ENCODE results near the gene PRR20D. TPM values are rescaled to one million over a fixed set of nuclear protein-coding genes. Genes with fewer than 3 reads are reported as not detected.
"Not testable (repeated sequence)": the region's sequence is repeated elsewhere in the genome, so short reads cannot be mapped to it uniquely, and the experiment has no call there.

PRR20D gene
- total RNA-seq, 2 donors from 2014 or later, result not detected

DNA sequence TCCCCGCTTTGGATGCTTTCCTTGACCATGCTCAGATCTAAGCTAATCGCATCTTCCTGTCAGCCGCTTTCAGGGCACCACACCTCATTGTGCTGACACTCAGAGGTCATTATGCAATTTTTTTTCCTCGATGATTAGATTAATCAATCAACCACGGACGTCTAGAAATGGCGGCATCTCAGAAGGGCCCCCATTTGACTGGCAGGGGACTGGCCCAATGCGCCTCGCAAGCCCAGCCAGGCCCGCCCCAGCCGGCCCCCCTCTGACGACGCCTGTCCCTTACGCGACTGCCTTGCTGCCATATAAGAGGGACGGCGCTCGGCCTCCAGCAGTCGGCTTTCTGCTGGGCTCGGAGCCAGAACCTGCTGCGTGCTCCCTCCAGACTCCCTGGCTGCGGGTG, 13.2 kb upstream of the PRR20D start, which contains the start of gene PRR20B:
Gene PRR20B (plus strand): TSS at position 301 of the 400 bp plus-strand sequence. CDS start 387 bp downstream, outside the sequence.
- not testable (repeated sequence) for H3K9ac ChIP-seq (ENCODE audit: extremely low read depth, low read length, poor library complexity, severe bottlenecking); H3K27me3 Mint-ChIP-seq (ENCODE audit: insufficient read depth); H3K9me3 ChIP-seq (ENCODE audit: control insufficient read depth, low read length); H3K9me3 Mint-ChIP-seq; H3K36me3 ChIP-seq (ENCODE audit: control insufficient read depth, insufficient read depth, low read length); H3K27ac ChIP-seq (ENCODE audit: low read depth, low read length); H3K4me3 ChIP-seq (ENCODE audit: low read length); DNase-seq; H3K4me1 ChIP-seq (ENCODE audit: control insufficient read depth, insufficient read depth, low read length); H3K4me1 Mint-ChIP-seq; H3K27ac Mint-ChIP-seq; H3K36me3 Mint-ChIP-seq (ENCODE audit: low read depth); H3K4me3 Mint-ChIP-seq; H3K27me3 ChIP-seq (ENCODE audit: control insufficient read depth, insufficient read depth, low read length, poor library complexity, severe bottlenecking)
- no CpG with 5 or more reads among the region's 22 CpGs for WGBS, 2 experiments (ENCODE audit: insufficient coverage in 1 of 2, insufficient read length in 1 of 2)

DNA sequence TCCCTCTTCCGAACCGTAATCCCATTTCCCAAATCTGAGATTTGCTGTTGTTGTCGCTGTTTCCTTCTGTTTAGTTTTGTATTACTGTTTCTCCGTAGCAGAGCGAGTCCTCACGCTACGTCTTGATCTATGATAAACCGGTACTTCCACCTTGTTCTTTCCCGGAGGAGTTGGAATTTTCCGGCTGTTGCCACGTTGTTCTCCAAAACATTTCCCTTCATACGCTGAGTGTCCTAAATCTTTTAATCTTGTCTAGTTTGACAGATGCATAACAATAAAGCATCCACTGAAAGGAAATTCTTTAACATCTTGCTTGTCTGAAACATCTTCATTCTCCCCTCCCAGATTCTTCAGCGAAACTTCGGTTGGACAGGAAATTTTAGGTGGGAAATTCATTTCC, 12.3 kb upstream of the PRR20D start:
- H3K36me3 ChIP-seq (ENCODE audit: control insufficient read depth, insufficient read depth, low read length); H3K27ac Mint-ChIP-seq; H3K4me1 Mint-ChIP-seq; H3K9me3 Mint-ChIP-seq; DNase-seq; H3K36me3 Mint-ChIP-seq (ENCODE audit: low read depth); H3K4me3 Mint-ChIP-seq; H3K27ac ChIP-seq (ENCODE audit: low read depth, low read length); H3K4me3 ChIP-seq (ENCODE audit: low read length); H3K9ac ChIP-seq (ENCODE audit: extremely low read depth, low read length, poor library complexity, severe bottlenecking); H3K9me3 ChIP-seq (ENCODE audit: control insufficient read depth, low read length); H3K27me3 Mint-ChIP-seq (ENCODE audit: insufficient read depth); H3K4me1 ChIP-seq (ENCODE audit: control insufficient read depth, insufficient read depth, low read length); H3K27me3 ChIP-seq (ENCODE audit: control insufficient read depth, insufficient read depth, low read length, poor library complexity, severe bottlenecking): not testable (repeated sequence)
- WGBS, 2 experiments (ENCODE audit: insufficient coverage in 1 of 2, insufficient read length in 1 of 2), result 95 to 96% methylated on average over 5 to 6 of the region's 14 CpGs

DNA sequence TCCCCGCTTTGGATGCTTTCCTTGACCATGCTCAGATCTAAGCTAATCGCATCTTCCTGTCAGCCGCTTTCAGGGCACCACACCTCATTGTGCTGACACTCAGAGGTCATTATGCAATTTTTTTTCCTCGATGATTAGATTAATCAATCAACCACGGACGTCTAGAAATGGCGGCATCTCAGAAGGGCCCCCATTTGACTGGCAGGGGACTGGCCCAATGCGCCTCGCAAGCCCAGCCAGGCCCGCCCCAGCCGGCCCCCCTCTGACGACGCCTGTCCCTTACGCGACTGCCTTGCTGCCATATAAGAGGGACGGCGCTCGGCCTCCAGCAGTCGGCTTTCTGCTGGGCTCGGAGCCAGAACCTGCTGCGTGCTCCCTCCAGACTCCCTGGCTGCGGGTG, 6.7 kb upstream of the PRR20D start, which contains the start of gene PRR20C:
Gene PRR20C (plus strand): TSS at position 301 of the 400 bp plus-strand sequence. CDS start 387 bp downstream, outside the sequence.
- no CpG with 5 or more reads among the region's 22 CpGs for WGBS, 2 experiments (ENCODE audit: insufficient coverage in 1 of 2, insufficient read length in 1 of 2)
- H3K4me3 ChIP-seq (ENCODE audit: low read length); H3K27me3 ChIP-seq (ENCODE audit: control insufficient read depth, insufficient read depth, low read length, poor library complexity, severe bottlenecking); H3K27ac Mint-ChIP-seq; H3K27me3 Mint-ChIP-seq (ENCODE audit: insufficient read depth); H3K36me3 Mint-ChIP-seq (ENCODE audit: low read depth); DNase-seq; H3K9me3 Mint-ChIP-seq; H3K4me1 Mint-ChIP-seq; H3K27ac ChIP-seq (ENCODE audit: low read depth, low read length); H3K9ac ChIP-seq (ENCODE audit: extremely low read depth, low read length, poor library complexity, severe bottlenecking); H3K4me1 ChIP-seq (ENCODE audit: control insufficient read depth, insufficient read depth, low read length); H3K9me3 ChIP-seq (ENCODE audit: control insufficient read depth, low read length); H3K36me3 ChIP-seq (ENCODE audit: control insufficient read depth, insufficient read depth, low read length); H3K4me3 Mint-ChIP-seq: not testable (repeated sequence)

DNA sequence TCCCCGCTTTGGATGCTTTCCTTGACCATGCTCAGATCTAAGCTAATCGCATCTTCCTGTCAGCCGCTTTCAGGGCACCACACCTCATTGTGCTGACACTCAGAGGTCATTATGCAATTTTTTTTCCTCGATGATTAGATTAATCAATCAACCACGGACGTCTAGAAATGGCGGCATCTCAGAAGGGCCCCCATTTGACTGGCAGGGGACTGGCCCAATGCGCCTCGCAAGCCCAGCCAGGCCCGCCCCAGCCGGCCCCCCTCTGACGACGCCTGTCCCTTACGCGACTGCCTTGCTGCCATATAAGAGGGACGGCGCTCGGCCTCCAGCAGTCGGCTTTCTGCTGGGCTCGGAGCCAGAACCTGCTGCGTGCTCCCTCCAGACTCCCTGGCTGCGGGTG, 6.5 kb downstream of the PRR20D start, which contains the start of gene PRR20E:
Gene PRR20E (plus strand): TSS at position 301 of the 400 bp plus-strand sequence. CDS start 387 bp downstream, outside the sequence.
- not testable (repeated sequence) for H3K4me3 ChIP-seq (ENCODE audit: low read length); H3K36me3 ChIP-seq (ENCODE audit: control insufficient read depth, insufficient read depth, low read length); H3K27me3 Mint-ChIP-seq (ENCODE audit: insufficient read depth); H3K27ac Mint-ChIP-seq; H3K9ac ChIP-seq (ENCODE audit: extremely low read depth, low read length, poor library complexity, severe bottlenecking); H3K27me3 ChIP-seq (ENCODE audit: control insufficient read depth, insufficient read depth, low read length, poor library complexity, severe bottlenecking); H3K4me1 ChIP-seq (ENCODE audit: control insufficient read depth, insufficient read depth, low read length); H3K4me1 Mint-ChIP-seq; H3K9me3 ChIP-seq (ENCODE audit: control insufficient read depth, low read length); DNase-seq; H3K4me3 Mint-ChIP-seq; H3K36me3 Mint-ChIP-seq (ENCODE audit: low read depth); H3K9me3 Mint-ChIP-seq; H3K27ac ChIP-seq (ENCODE audit: low read depth, low read length)
- no CpG with 5 or more reads among the region's 22 CpGs for WGBS, 2 experiments (ENCODE audit: insufficient coverage in 1 of 2, insufficient read length in 1 of 2)

DNA sequence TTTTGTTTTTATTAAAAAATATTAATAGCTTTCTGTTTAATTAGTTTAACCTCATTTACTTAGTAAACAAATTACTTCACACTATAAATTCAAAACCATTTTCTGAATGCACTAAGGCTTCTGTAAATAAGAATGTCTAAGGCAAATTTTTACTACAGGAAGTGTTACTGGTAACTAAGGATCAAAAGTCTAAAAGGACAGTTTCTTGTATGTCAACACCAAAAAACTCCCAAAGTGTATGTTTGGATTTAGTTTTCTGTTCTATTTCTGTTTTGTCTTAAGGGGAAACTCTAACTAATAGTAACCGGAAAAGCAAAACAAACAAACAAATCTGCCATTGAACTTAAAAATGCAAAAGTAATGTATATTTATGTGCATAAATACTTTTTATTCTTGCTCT, 31.2 kb downstream of the PRR20D start:
- H3K27me3 Mint-ChIP-seq (ENCODE audit: insufficient read depth), result peaks cover 3% of the 10 kb centered on the region
- Histone ChIP-seq H3K27me3 (ENCODE audit: control insufficient read depth, insufficient read depth, low read length, poor library complexity, severe bottlenecking) (peaks cover 5% of the 10 kb centered on the region), H3K4me3 (ENCODE audit: low read length) (no peak overlapping the region), H3K36me3 (ENCODE audit: control insufficient read depth, insufficient read depth, low read length) (no peaks in the 10 kb centered on the region), H3K9me3 (ENCODE audit: control insufficient read depth, low read length) (no peaks in the 10 kb centered on the region), H3K27ac (ENCODE audit: low read depth, low read length) (no peak overlapping the region), H3K9ac (ENCODE audit: extremely low read depth, low read length, poor library complexity, severe bottlenecking) (no peak overlapping the region), H3K4me1 (ENCODE audit: control insufficient read depth, insufficient read depth, low read length) (no peaks in the 10 kb centered on the region)
- H3K9me3 Mint-ChIP-seq, result no peaks in the 10 kb centered on the region
- H3K27ac Mint-ChIP-seq, result no peak overlapping the region
- no peak for DNase-seq
- H3K36me3 Mint-ChIP-seq (ENCODE audit: low read depth), result no peaks in the 10 kb centered on the region
- TF ChIP-seq, protein P1, sequence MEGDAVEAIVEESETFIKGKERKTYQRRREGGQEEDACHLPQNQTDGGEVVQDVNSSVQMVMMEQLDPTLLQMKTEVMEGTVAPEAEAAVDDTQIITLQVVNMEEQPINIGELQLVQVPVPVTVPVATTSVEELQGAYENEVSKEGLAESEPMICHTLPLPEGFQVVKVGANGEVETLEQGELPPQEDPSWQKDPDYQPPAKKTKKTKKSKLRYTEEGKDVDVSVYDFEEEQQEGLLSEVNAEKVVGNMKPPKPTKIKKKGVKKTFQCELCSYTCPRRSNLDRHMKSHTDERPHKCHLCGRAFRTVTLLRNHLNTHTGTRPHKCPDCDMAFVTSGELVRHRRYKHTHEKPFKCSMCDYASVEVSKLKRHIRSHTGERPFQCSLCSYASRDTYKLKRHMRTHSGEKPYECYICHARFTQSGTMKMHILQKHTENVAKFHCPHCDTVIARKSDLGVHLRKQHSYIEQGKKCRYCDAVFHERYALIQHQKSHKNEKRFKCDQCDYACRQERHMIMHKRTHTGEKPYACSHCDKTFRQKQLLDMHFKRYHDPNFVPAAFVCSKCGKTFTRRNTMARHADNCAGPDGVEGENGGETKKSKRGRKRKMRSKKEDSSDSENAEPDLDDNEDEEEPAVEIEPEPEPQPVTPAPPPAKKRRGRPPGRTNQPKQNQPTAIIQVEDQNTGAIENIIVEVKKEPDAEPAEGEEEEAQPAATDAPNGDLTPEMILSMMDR (conservative IDR thresholded peaks at IDR 0.05), result no peak
- peaks cover 5% of the 10 kb centered on the region for H3K4me1 Mint-ChIP-seq
- no peak overlapping the region for H3K4me3 Mint-ChIP-seq
- WGBS, 2 experiments (ENCODE audit: insufficient coverage in 1 of 2, insufficient read length in 1 of 2), result no CpG with 5 or more reads among the region's 1 CpG

Measured in endodermal cell (in vitro differentiated cells).